ENCODE measurements around the gene SCG3. TPM values are rescaled to one million over a fixed set of nuclear protein-coding genes. Genes with fewer than 3 reads are reported as not detected.

Gene SCG3
- total RNA-seq, 1 donor from 2014 or later = 1.8 TPM

DNA sequence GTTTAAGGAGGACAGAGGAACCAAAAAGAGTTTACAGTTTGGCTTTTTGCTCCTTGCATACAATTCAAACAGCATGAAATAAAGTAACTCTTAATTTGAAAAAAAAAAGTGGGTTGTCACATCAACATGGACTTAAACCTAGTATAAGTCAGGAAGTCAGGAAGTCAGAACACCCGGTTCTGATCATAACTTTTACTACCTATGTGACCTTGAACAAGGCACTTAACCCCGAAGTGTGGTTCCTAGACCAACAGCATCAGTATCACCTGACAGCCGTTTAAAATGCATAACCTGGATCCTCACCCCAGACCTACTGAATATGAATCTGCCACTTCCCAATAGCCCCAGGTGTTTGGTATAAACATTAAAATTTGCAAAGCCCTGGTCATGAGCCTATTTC is 37.4 kb downstream of the SCG3 start:
- Mint-ChIP-seq H3K4me1 (ENCODE audit: low read depth, unreplicated experiment) (peaks cover 9% of the 10 kb centered on the region), H3K36me3 (ENCODE audit: low read depth, unreplicated experiment) (no peaks in the 10 kb centered on the region), H3K27me3 (ENCODE audit: low read depth, unreplicated experiment) (peaks cover 3% of the 10 kb centered on the region), H3K27ac (ENCODE audit: unreplicated experiment) (no peak overlapping the region), H3K4me3 (ENCODE audit: unreplicated experiment) (no peak overlapping the region), H3K9me3 (ENCODE audit: unreplicated experiment) (no peaks in the 10 kb centered on the region)
- H3K9me3 ChIP-seq (ENCODE audit: insufficient read depth, low read depth, low read length) = no peaks in the 10 kb centered on the region
- no peaks in the 10 kb centered on the region for H3K79me2 ChIP-seq (ENCODE audit: insufficient read depth, low read length)
- no peak overlapping the region for H3K4me3 ChIP-seq (ENCODE audit: insufficient read depth, low read depth, low read length)
- peaks cover 5% of the 10 kb centered on the region for H3K4me1 ChIP-seq (ENCODE audit: insufficient read depth, low read length)
- H3K27me3 ChIP-seq (ENCODE audit: insufficient read depth, low read length) = no peaks in the 10 kb centered on the region
- no peak overlapping the region for H3K9ac ChIP-seq (ENCODE audit: low read length)
- DNase-seq (ENCODE audit: low read depth) = no peak
- no peak overlapping the region for H3K27ac ChIP-seq (ENCODE audit: low read depth, low read length)
- no peak overlapping the region for H2AFZ ChIP-seq (ENCODE audit: low read depth, low read length)
- H4K20me1 ChIP-seq (ENCODE audit: insufficient read depth, low read length) = no peaks in the 10 kb centered on the region
- FAIRE-seq = no peak
- H3K36me3 ChIP-seq (ENCODE audit: insufficient read depth, low read length) = no peaks in the 10 kb centered on the region
- TF ChIP-seq EZH2 (IDR thresholded peaks at IDR 0.05; ENCODE audit: insufficient read depth, low read length) = no peak
- TF ChIP-seq, protein P1, sequence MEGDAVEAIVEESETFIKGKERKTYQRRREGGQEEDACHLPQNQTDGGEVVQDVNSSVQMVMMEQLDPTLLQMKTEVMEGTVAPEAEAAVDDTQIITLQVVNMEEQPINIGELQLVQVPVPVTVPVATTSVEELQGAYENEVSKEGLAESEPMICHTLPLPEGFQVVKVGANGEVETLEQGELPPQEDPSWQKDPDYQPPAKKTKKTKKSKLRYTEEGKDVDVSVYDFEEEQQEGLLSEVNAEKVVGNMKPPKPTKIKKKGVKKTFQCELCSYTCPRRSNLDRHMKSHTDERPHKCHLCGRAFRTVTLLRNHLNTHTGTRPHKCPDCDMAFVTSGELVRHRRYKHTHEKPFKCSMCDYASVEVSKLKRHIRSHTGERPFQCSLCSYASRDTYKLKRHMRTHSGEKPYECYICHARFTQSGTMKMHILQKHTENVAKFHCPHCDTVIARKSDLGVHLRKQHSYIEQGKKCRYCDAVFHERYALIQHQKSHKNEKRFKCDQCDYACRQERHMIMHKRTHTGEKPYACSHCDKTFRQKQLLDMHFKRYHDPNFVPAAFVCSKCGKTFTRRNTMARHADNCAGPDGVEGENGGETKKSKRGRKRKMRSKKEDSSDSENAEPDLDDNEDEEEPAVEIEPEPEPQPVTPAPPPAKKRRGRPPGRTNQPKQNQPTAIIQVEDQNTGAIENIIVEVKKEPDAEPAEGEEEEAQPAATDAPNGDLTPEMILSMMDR (IDR thresholded peaks at IDR 0.05; ENCODE audit: insufficient read depth, low read depth, low read length) = no peak
- H3K4me2 ChIP-seq (ENCODE audit: low read length) = no peak overlapping the region

DNA sequence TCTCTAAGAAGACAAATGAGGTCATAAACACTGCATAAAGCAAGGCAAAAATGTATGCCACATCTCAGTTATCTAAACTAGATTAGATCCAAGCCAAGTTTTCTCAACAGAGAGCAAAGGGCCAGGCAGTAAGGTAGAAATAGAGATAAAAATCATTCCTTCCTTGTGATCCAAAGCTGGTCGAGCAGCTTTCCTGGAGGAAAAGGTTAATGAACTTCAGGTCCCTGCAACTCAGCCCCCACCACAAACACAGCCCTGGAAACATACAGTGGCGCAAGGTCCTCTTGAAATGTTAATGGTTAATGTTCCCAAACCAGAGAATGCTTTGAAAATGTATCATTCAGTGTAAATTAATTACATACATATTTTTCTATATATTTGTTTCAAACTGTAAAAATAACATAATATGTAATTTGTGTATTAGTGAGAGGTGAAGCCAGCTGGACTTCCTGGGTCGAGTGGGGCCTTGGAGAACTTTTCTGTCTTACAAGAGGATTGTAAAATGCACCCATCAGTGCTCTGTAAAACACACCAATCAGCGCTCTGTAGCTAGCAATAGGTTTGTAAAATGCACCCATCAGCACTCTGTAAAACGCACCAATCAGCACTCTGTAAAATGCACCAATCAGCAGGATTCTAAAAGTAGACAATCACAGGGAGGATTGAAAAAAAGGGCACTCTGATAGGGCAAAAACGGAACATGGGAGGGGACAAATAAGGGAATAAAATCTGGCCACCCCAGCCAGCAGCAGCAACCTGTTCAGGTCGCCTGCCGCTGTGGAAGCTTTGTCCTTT is 39.1 kb downstream of the SCG3 start:
- no peaks in the 10 kb centered on the region for H3K36me3 Mint-ChIP-seq (ENCODE audit: low read depth, unreplicated experiment)
- no peak for FAIRE-seq
- Histone ChIP-seq H2AFZ (ENCODE audit: low read depth, low read length) (no peak overlapping the region), H3K27ac (ENCODE audit: low read depth, low read length) (no peak overlapping the region), H3K4me2 (ENCODE audit: low read length) (no peak overlapping the region), H3K36me3 (ENCODE audit: insufficient read depth, low read length) (no peaks in the 10 kb centered on the region), H3K4me1 (ENCODE audit: insufficient read depth, low read length) (peaks cover 5% of the 10 kb centered on the region), H3K9me3 (ENCODE audit: insufficient read depth, low read depth, low read length) (no peaks in the 10 kb centered on the region), H3K27me3 (ENCODE audit: insufficient read depth, low read length) (no peaks in the 10 kb centered on the region), H3K9ac (ENCODE audit: low read length) (no peak overlapping the region), H3K4me3 (ENCODE audit: insufficient read depth, low read depth, low read length) (no peak overlapping the region), H4K20me1 (ENCODE audit: insufficient read depth, low read length) (no peaks in the 10 kb centered on the region), H3K79me2 (ENCODE audit: insufficient read depth, low read length) (no peaks in the 10 kb centered on the region)
- H3K4me3 Mint-ChIP-seq (ENCODE audit: unreplicated experiment) = no peak overlapping the region
- H3K27ac Mint-ChIP-seq (ENCODE audit: unreplicated experiment) = no peak overlapping the region
- no peaks in the 10 kb centered on the region for H3K27me3 Mint-ChIP-seq (ENCODE audit: low read depth, unreplicated experiment)
- H3K9me3 Mint-ChIP-seq (ENCODE audit: unreplicated experiment) = no peaks in the 10 kb centered on the region
- DNase-seq (ENCODE audit: low read depth) = no peak
- no peak for TF ChIP-seq EZH2 (IDR thresholded peaks at IDR 0.05; ENCODE audit: insufficient read depth, low read length)
- TF ChIP-seq, protein P1 (IDR thresholded peaks at IDR 0.05; ENCODE audit: insufficient read depth, low read depth, low read length) = no peak
- peaks cover 18% of the 10 kb centered on the region for H3K4me1 Mint-ChIP-seq (ENCODE audit: low read depth, unreplicated experiment)

Data from astrocyte (in vitro differentiated cells and primary cell).